Measurements from ENCODE around the gene DAB2IP.

DAB2IP gene

GRCh38 chr9:121809356-121810050 is 158.1 kb downstream of the DAB2IP start:
- no peak for DNase-seq

- no peak for DNase-seq
Observed at GRCh38 chr9:121810489-121810888, 159.1 kb downstream of the DAB2IP start.

- DNase-seq, result no peak
Observed at GRCh38 chr9:121811140-121811539, 159.7 kb downstream of the DAB2IP start.

- no peak for DNase-seq
Observed at GRCh38 chr9:121811751-121812150, 160.3 kb downstream of the DAB2IP start.

GRCh38 chr9:121812159-121812735 is 160.8 kb downstream of the DAB2IP start:
- DNase-seq, result no peak

GRCh38 chr9:121813519-121814210 is 162.2 kb downstream of the DAB2IP start:
- DNase-seq, result no peak

DNA sequence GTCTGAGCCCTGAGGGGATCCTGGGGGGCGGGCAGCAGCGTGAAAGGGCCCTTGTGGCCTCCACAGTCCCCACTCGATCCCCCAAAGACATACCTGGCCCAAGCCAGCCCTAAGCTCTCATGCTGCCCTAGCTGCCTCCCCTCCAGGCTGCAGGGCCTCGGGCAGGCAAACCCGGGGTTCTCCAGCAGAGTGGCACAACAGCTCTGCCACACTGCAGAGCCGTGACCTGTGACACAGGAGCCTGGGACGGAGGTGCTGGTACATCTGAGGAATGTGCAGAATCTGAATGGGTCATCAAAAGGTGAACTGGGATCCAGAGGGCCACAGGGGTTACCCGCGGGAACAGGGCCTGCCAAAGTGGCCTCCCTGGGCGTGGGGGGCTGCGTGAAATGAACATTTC is 163.2 kb downstream of the DAB2IP start:
- no peak for DNase-seq

DNA sequence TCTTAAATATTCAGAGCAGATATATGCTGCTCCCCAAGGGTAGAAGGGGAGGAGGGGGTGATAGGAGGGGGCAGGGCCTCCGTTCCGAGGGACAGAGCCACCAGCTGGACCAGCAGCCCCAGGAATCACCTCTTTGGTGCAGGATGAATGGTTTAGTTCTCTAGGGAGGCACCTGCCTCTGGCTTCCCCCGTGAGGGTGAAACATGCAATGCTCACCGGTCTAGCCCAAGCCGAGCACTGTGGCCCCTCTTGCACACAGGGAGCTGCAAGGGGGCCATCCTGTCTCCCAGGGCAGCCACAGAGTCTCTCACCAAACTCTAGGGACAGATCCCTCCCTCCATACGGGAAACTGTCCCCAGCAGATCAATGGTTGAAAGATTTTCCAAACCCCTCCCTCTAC is 163.7 kb downstream of the DAB2IP start:
- no peak for DNase-seq

DNA sequence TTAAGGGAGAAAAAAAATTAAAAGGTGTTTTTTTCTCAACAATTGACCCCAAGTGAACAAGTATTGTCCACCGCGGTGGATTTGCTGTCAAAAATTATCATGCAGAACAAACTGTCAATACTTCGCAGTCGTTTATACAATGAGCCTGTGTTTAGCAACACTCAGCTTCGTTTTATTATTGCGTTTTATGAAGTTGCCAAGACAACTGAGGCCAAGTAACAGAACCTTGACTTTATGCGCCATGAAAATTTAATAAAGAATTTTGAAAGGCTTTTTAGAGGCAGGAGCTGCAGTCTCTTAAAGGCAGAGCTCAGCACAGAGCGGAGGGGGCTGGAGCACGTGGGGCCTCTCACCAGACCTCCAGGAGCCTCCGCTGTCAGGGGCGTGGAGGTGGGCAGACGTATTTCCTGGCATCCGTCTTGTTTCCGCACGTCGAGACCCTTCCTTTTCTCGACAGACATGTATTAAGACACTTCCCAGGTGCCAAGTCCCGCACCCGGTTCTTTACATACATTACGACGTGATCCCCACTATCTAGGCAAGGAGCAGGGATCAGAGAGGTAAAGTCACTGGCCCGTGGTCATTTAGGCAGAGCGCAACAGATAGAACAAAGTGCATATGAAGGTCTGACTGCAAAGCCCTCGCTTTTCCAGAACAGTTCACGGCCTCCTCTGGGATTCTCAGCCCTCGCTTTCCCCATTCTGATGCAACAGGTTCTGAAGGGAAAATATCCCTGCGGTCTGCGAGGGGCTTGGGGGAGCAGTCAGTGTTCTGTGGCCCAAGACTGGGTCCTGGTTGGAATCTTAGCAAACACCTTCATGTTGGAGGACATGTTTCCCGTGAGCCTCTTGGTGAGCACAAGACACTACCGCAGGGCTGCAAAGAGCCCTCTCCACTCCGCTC is 164.4 kb downstream of the DAB2IP start:
- no peak for DNase-seq

DNA sequence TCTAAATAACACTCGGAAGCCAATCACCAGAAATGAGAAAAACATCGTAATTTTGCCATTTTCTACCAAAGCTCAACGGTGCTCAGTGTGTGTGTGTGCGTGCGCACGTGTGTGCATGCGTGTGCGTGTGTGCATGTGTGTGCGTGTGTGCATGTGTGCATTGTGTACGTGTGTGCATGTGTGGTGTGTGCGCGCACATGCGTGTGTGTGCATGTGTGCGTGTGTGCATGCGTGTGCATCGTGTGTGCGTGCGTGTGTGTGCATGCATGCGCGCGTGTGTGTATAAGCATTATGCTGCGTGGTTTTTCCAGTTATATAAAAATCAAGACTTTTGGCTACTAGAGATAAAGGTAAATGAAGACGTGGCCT is 165.0 kb downstream of the DAB2IP start:
- DNase-seq, result no peak

- no peak for DNase-seq
Observed at GRCh38 chr9:121816845-121817450, 165.5 kb downstream of the DAB2IP start.

DNA sequence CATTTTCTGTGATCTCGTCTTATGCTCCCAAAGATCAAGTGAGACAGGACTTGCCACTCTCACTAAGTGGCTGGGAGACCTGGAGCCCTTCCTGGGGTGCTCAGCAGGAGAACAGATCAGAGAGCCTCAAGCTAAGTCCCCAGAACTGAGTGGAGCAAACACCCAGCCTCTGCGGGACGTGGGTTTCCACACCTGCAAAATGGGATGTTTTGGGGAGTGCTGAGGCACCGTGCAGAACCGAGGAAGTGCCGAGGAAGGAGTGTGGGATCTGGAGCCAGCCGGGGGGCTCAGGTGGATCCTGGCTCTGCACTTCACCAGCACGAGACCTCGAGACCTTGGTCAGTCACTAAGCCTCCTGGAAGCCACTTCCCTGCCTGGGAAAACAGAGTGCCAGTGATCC is 166.0 kb downstream of the DAB2IP start:
- no peak for DNase-seq

DNA sequence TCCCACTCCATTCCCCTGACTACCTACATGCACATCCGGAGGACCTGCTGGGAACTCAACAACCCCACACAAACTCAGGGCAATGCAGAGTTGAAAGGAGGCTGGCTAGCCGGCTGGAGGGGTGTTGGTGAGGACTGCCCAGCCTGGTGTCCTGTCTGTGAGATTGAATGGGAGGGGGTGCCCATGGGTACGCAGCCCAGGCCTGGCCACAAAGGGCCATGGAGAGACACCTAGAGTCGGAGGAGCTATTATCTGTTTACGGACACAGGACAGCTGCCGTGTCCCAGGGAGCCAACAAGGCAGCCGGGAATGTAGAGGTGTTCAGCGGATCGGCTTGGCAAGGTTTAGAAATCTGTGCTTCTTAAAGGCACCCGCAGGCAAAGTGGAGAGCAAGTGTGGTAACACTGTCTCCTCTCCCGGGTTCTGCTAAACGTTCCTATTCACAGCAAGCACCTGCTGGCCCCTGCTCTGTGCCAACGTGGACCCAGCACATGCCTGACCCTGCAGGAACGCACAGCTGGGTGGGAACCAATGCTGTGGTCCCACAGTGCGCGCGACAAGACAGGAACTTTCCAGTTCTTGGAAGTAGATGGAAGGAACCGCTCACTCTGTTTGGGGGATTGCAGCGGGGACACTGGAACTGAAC is 166.7 kb downstream of the DAB2IP start:
- no peak for DNase-seq

DNA sequence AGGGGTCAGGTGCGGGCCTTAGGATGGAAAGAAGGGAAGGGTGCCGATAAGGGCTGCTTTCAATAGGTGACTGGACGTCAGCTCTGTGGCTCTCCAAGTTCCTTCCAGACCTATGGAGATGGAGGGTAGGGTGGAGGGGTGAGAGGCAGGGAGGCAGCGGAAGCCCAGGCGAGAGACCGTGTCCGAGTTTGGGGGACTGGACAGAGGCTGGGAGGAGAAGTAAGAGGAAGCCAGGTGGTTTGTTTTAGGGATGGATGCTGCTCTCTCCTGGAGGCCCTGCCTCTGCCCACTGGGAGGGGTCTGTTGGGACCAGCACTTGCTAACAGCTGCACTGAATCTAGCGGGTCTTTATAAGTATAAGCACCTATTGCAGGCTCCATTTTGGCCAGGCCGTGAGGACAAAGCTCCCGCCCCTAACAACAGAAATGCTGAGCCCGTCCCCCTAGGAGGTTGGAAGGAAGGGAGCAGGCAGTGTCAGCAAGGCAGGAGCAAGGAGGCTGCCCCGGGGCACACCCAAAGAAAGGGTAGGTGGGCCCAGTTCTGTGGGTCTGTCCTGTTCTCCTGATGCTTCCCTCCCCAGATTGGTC is 167.5 kb downstream of the DAB2IP start:
- DNase-seq, result no peak

- DNase-seq, result peak; percentile 21
Observed at GRCh38 chr9:121819428-121820231, 168.2 kb downstream of the DAB2IP start.

- DNase-seq, result no peak
Observed at GRCh38 chr9:121820286-121821005, 169.0 kb downstream of the DAB2IP start.

GRCh38 chr9:121821326-121821725 is 169.9 kb downstream of the DAB2IP start:
- no peak for DNase-seq

DNA sequence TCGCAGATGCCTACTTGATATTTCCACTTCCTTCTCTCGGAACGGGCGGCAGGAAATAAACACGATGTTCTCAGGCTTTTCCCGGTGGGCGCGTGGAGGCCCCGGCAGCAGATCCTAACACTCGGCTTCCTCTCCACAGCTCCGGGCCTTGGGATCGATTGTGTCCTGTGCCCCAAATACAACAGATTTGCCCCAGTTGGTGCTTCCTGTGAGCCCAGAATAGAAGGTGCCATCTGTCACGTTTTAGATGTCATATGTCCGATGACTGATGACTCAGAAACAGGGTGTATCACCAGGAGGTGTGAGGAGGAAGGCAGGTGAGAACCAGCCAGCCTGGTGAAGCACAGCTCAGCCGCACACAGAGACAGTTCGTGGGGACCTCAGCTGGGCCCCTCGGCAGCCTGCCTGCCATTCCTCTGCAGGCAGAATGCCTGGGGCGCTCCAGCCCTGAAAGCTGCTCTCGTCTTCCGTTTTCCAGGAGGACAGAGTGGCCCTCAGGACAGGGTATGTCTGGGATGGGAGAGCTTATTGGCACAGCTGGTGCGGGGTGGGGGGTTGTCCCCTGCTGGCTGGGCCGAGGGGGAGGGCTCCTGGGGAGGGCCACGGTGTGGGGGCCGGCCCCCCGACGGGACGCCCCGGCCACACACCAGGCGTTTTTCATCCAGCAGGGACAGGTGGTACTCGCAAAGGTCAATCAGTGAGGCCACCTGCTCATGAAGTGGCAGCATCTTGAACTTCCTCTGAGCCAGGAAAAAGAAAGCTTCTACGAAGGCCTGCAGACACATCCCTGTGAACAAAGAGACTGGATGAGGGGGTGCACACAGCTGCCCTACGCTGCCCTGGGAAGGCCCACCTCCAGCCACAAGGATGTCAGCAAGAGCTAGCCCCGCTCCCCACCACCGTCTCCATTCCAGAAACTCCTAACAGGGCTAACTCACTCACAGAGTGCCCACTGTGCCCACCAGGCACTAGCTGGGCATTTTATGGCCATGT is 171.0 kb downstream of the DAB2IP start:
- DNase-seq, result peak; percentile 57
